Left ventricle myocardium inferior (tissue), 1 donor: ENCODE data around the gene PSMG1. TPM values are rescaled to one million over a fixed set of nuclear protein-coding genes. Genes with fewer than 3 reads are reported as not detected.

Experiments used
- DNase-seq: peaks from one replicate; pipeline ENCODE4 v3.0.0-alpha.2; 2020
- H3K27ac ChIP-seq: fragments of 200-600 bp; replicated peaks from 2 replicates; pipeline ENCODE4 v1.8.0; 2021
- H3K27me3 ChIP-seq: fragments of 200-600 bp; 2 replicates; pipeline ENCODE4 v1.8.0; 2021; ENCODE audit warnings: low read depth
- H3K36me3 ChIP-seq: fragments of 200-600 bp; 2 replicates; pipeline ENCODE4 v1.8.0; 2021
- H3K4me1 ChIP-seq: fragments of 200-600 bp; 2 replicates; pipeline ENCODE4 v1.8.0; 2021
- H3K4me3 ChIP-seq: fragments of 200-600 bp; 2 replicates; pipeline ENCODE4 v1.8.0; 2021; ENCODE audit warnings: mild to moderate bottlenecking, moderate library complexity
- H3K9me3 ChIP-seq: fragments of 200-600 bp; replicated peaks from 2 replicates; pipeline ENCODE4 v1.8.0; 2021
- CTCF ChIP-seq: fragments of 200-600 bp; IDR thresholded peaks from 2 replicates; pipeline ENCODE4 v1.8.0; 2021; ENCODE audit warnings: antibody characterized with exemption, mild to moderate bottlenecking, borderline replicate concordance
- intact Hi-C: fragments of 100-400 bp; cut with micrococcal nuclease; formaldehyde crosslinking; loops from one replicate; pipeline ENCODE4 v1.11.0; 2022
- total RNA-seq: library from RNA; stranded (reverse); fragmentation: NEBNext Ultra II Directional; extraction: Animal tissue kit (Norgen Biotek cat#: 25700); gene quantifications from one replicate; pipeline ENCODE4 v1.2.1, GENCODE V29; 2021
- donor health status: DM: no; HTN: yes; CAD: no; lungs with severe emphysema.

PSMG1 gene
- total RNA-seq, 1 donor from 2014 or later = 20.7 TPM

GRCh38 chr21:39127506-39127905 is 55.7 kb downstream of the PSMG1 start:
- TF ChIP-seq CTCF = no peak
- H3K4me1 ChIP-seq = peaks cover 22% of the 10 kb centered on the region
- no peak overlapping the region for H3K27ac ChIP-seq
- no peak overlapping the region for H3K4me3 ChIP-seq
- no peaks in the 10 kb centered on the region for H3K36me3 ChIP-seq
- intact Hi-C loops = loop anchor here (10.0 kb wide), 1 partner anchor 323 kb away; the partner anchor contains the start of gene ETS2
- peaks cover 24% of the 10 kb centered on the region for H3K9me3 ChIP-seq
- H3K27me3 ChIP-seq = no peaks in the 10 kb centered on the region
- DNase-seq = no peak

GRCh38 chr21:39126486-39126806 is 56.8 kb downstream of the PSMG1 start:
- Histone ChIP-seq H3K4me1 (peaks cover 22% of the 10 kb centered on the region), H3K4me3 (no peak overlapping the region), H3K36me3 (no peaks in the 10 kb centered on the region), H3K27ac (peak overlapping the region; percentile 63), H3K27me3 (no peaks in the 10 kb centered on the region), H3K9me3 (peaks cover 31% of the 10 kb centered on the region)
- no peak for DNase-seq
- intact Hi-C loops = loop anchor here (10.0 kb wide), 1 partner anchor 322 kb away; the partner anchor contains the start of gene ETS2
- TF ChIP-seq CTCF = no peak

- no peaks in the 10 kb centered on the region for H3K36me3 ChIP-seq
- no peaks in the 10 kb centered on the region for H3K27me3 ChIP-seq
- peak overlapping the region; percentile 63 for H3K27ac ChIP-seq
- H3K4me1 ChIP-seq = peaks cover 22% of the 10 kb centered on the region
- DNase-seq = no peak
- H3K4me3 ChIP-seq = no peak overlapping the region
- peaks cover 26% of the 10 kb centered on the region for H3K9me3 ChIP-seq
- intact Hi-C loops = loop anchor here (10.0 kb wide), 1 partner anchor 321 kb away; the partner anchor contains the start of gene ETS2
- peak; percentile 76 for TF ChIP-seq CTCF
These were observed 57.3 kb downstream of the PSMG1 start for GRCh38 chr21:39125752-39126485.

Other genes starting within 250 kb of the PSMG1 start
- gene BRWD1, start 130.2 kb upstream of the PSMG1 start, total RNA-seq = 34.9 TPM
- 64.5 TPM for gene HMGN1, start 165.6 kb upstream of the PSMG1 start, total RNA-seq